HUES48 (cell line): ENCODE data around the gene UQCR10.

Experiments used
- H3K27ac ChIP-seq: one replicate; pipeline ENCODE4 v1.7.0; 2013; ENCODE audit warnings: low read depth, low read length, inconsistent platforms
- H3K27me3 ChIP-seq: 2 replicates; pipeline ENCODE4 v1.6.1; 2013; ENCODE audit warnings: mild to moderate bottlenecking, low read length; ENCODE audit not compliant: control insufficient read depth, insufficient read depth
- H3K36me3 ChIP-seq: 2 replicates; pipeline ENCODE4 v1.6.1; 2013; ENCODE audit warnings: low read length; ENCODE audit not compliant: control insufficient read depth, insufficient read depth
- H3K4me1 ChIP-seq: 2 replicates; pipeline ENCODE4 v1.6.1; 2013; ENCODE audit warnings: mild to moderate bottlenecking, low read length; ENCODE audit not compliant: control insufficient read depth, insufficient read depth
- H3K4me3 ChIP-seq: 2 replicates; pipeline ENCODE4 v1.5.1; 2013; ENCODE audit warnings: mild to moderate bottlenecking, low read depth, low read length
- H3K9ac ChIP-seq: 2 replicates; pipeline ENCODE4 v1.6.1; 2013; ENCODE audit warnings: mild to moderate bottlenecking, low read depth, low read length, moderate library complexity
- H3K9me3 ChIP-seq: 2 replicates; pipeline ENCODE4 v1.6.1; 2013; ENCODE audit warnings: low read length; ENCODE audit not compliant: control insufficient read depth, insufficient read depth

Gene UQCR10

DNA sequence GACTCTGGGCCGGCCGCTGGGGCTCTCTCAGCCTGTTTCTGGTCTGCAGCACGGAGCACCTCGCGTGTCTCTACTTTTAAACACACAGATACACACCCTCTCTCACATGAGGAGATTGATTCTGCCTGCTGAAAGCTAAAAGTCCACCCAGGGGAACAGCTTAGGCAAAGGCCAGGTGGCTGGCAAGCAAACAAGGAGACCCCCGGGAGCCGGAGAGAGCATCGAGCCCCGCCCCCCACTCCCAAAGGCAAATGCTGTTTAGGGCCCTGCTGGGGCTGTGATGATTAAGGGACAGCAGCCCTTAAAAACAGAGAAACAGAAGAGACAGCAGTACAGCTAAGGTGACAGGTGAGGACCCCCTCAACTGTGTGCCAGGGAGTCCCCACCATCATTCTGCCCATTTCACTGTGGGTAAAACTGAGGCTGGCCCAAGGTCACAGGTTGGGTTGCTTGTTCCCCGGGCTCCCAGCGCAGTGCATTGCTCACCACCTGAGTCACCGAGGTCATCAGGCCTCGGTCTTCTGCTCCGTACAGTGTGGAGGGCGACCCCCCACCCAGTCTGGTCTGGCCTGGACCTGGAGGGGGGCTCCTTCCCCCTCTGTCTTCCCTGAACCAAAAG lies 40.5 kb upstream of the UQCR10 start:
- H3K4me3 ChIP-seq, result no peak overlapping the region
- no peaks in the 10 kb centered on the region for H3K36me3 ChIP-seq

GRCh38 chr22:29727131-29727523 lies 40.0 kb upstream of the UQCR10 start:
- Histone ChIP-seq H3K9me3 (no peaks in the 10 kb centered on the region), H3K36me3 (no peaks in the 10 kb centered on the region), H3K27ac (no peak overlapping the region), H3K4me1 (peaks cover 8% of the 10 kb centered on the region), H3K27me3 (peaks cover 14% of the 10 kb centered on the region), H3K9ac (no peak overlapping the region), H3K4me3 (no peak overlapping the region)

More for the DNA sequence above, 40.5 kb upstream of the UQCR10 start:
- H3K9ac ChIP-seq, result no peak overlapping the region
- no peak overlapping the region for H3K27ac ChIP-seq
- peaks cover 8% of the 10 kb centered on the region for H3K4me1 ChIP-seq
- no peaks in the 10 kb centered on the region for H3K9me3 ChIP-seq
- H3K27me3 ChIP-seq, result peaks cover 19% of the 10 kb centered on the region

DNA sequence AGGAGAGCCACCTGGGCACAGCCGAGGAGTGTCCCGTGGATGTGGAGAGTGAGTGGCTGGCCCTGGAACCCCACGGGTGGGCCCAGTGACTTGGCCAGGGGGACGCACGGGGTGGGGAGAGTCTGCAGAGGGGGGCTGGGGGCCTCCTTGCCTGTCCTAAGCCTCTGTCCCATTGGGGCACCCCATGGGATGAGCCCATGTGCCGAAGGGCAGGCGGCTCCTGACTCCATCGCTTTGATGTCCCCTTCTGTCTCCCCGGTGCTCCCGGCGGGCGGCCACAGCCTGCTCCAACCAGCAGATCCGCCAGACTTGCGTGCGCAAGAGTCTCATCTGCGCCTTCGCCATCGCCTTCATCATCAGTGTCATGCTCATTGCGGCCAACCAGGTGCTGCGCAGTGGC lies 38.0 kb upstream of the UQCR10 start:
- Histone ChIP-seq H3K4me1 (peaks cover 8% of the 10 kb centered on the region), H3K27me3 (peaks cover 9% of the 10 kb centered on the region; the same call in 1 of the 2 replicates), H3K36me3 (no peaks in the 10 kb centered on the region), H3K4me3 (no peak overlapping the region), H3K27ac (no peak overlapping the region), H3K9ac (no peak overlapping the region), H3K9me3 (no peaks in the 10 kb centered on the region)

- Histone ChIP-seq H3K27ac (no peak overlapping the region), H3K9me3 (no peaks in the 10 kb centered on the region), H3K9ac (no peak overlapping the region), H3K4me1 (peaks cover 19% of the 10 kb centered on the region), H3K4me3 (no peak overlapping the region), H3K27me3 (no peaks in the 10 kb centered on the region), H3K36me3 (no peaks in the 10 kb centered on the region)
Measured at GRCh38 chr22:29731058-29731850, 35.9 kb upstream of the UQCR10 start.

GRCh38 chr22:29732883-29733282 lies 34.3 kb upstream of the UQCR10 start:
- Histone ChIP-seq H3K9me3 (no peaks in the 10 kb centered on the region), H3K36me3 (no peaks in the 10 kb centered on the region), H3K27ac (no peak overlapping the region), H3K9ac (no peak overlapping the region), H3K27me3 (no peaks in the 10 kb centered on the region), H3K4me3 (no peak overlapping the region), H3K4me1 (peaks cover 12% of the 10 kb centered on the region)

DNA sequence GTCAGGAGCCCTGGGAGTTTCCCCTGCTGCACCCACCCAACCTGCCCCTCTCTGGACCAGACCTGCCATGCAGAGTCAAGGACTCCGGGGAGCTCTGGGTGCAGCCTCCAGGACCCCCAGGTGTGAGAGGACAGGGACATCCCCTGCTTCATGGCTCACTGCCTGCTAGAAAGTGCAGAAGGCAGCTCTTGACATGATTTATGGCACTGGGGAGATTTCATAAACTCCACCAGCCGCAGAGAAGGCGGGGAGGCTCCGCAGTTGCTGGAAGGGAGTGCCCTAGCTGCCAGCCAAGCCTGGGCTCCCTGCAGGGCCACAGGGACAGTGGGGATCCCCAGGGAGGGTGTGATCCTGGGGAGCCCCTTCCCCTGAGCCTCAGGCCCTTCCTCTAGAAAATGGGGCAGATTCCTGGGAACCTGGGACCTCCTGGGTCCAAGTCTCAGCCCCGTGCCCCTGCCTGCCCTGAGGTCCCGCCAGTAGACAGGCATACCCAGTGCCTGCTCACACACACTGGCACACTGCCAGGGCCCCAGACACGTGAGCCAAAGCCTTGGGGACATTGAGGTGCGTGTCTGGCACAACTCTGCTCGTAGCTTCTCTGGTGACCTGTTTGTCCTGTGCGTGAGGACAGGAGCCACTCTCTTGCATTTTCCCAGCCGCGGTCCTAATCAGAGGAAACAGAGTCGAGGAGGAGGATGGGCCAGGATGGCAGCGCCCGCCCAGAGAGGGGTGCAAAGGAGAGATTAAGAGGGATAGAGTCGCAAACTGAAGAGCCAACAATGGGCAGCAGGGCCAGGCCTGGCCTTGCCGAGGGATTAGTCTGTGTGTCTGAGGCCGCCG lies 33.6 kb upstream of the UQCR10 start:
- Histone ChIP-seq H3K4me3 (no peak overlapping the region), H3K36me3 (no peaks in the 10 kb centered on the region), H3K4me1 (peaks cover 12% of the 10 kb centered on the region), H3K9me3 (no peaks in the 10 kb centered on the region), H3K27ac (no peak overlapping the region), H3K27me3 (no peaks in the 10 kb centered on the region), H3K9ac (no peak overlapping the region)

- peaks cover 12% of the 10 kb centered on the region for H3K4me1 ChIP-seq
- no peak overlapping the region for H3K9ac ChIP-seq
- no peaks in the 10 kb centered on the region for H3K27me3 ChIP-seq
- no peaks in the 10 kb centered on the region for H3K9me3 ChIP-seq
- H3K36me3 ChIP-seq, result no peaks in the 10 kb centered on the region
- no peak overlapping the region for H3K27ac ChIP-seq
- no peak overlapping the region for H3K4me3 ChIP-seq
Measured at GRCh38 chr22:29734406-29734805, 32.8 kb upstream of the UQCR10 start.

DNA sequence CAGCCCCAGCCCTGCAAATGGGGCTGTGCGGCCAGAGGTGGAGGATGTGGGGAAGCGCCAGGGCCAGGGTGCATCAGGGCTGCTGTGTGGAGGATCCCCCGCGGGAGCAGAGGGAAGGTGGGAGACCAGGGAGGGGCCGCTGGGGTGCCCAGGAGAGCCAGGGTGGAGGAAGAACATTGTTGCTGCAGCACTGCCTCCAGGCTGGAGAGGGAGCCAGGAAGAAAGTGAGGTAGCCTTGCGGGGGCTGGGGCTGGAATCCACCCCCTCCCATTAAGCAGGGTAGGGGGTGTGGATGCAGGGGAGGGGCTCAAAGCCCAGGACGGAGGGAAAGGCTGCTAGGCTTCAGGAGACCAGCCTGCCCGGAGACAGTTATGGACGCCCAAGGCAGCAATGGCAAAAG lies 32.3 kb upstream of the UQCR10 start:
- Histone ChIP-seq H3K27me3 (no peaks in the 10 kb centered on the region), H3K9ac (no peak overlapping the region), H3K4me3 (no peak overlapping the region), H3K9me3 (no peaks in the 10 kb centered on the region), H3K27ac (no peak overlapping the region), H3K4me1 (peaks cover 12% of the 10 kb centered on the region), H3K36me3 (no peaks in the 10 kb centered on the region)

GRCh38 chr22:29735416-29735815 lies 31.8 kb upstream of the UQCR10 start:
- Histone ChIP-seq H3K4me1 (peaks cover 12% of the 10 kb centered on the region), H3K9me3 (no peaks in the 10 kb centered on the region), H3K27ac (no peak overlapping the region), H3K4me3 (no peak overlapping the region), H3K36me3 (no peaks in the 10 kb centered on the region), H3K27me3 (no peaks in the 10 kb centered on the region), H3K9ac (no peak overlapping the region)

GRCh38 chr22:29737251-29738117 lies 29.7 kb upstream of the UQCR10 start:
- Histone ChIP-seq H3K4me1 (peaks cover 12% of the 10 kb centered on the region), H3K9ac (no peak overlapping the region), H3K9me3 (no peaks in the 10 kb centered on the region), H3K4me3 (no peak overlapping the region), H3K27ac (no peak overlapping the region), H3K27me3 (no peaks in the 10 kb centered on the region), H3K36me3 (no peaks in the 10 kb centered on the region)
